ENCODE data around the gene RBM47. TPM values are rescaled to one million over a fixed set of nuclear protein-coding genes. Genes with fewer than 3 reads are reported as not detected.

Gene RBM47
- total and polyA plus RNA-seq, 8 donors: 12.3 to 59.6 (median 32.4) TPM

- no peak for ATAC-seq
- Histone ChIP-seq H3K27me3 (no peaks in the 10 kb centered on the region), H3K27ac (no peak overlapping the region), H3K4me3 (no peak overlapping the region), H3K36me3 (no peaks in the 10 kb centered on the region), H3K4me1 (no peaks in the 10 kb centered on the region), H3K9me3 (no peaks in the 10 kb centered on the region)
- whole genome bisulfite sequencing, 2 donors: 83 to 84% methylated on average over 2 of the region's 2 CpGs
- FAIRE-seq: no peak
- no peak for DNase-seq
- intact Hi-C loops (cut with DNase I): no loop called here
- TF ChIP-seq CTCF (IDR thresholded peaks at IDR 0.05): no peak
Measured at GRCh38 chr4:40651280-40651679, 21.6 kb upstream of the RBM47 start.

DNA sequence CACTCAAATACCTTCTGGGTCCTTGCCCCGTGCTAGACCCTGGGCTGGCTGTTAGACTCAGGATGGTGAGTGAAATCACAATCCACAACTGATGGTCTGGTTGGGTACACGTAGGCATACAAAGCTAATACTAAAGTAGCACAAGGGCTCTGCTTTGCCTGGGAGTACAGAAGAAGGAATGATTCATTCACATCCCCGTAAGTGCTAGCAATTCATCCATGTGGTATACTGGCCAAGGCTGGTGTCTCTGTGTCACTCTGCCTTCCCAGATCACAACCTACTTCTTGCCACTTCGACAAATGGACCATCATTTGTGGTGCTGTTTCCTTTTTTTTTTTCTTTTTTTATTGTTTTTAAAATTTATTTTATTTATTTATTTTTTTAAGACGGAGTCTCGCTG, 19.7 kb upstream of the RBM47 start:
- peak in 1 of 4 donors; percentile 23 for ATAC-seq
- Histone ChIP-seq H3K9me3 (no peaks in the 10 kb centered on the region), H3K27ac (no peak overlapping the region), H3K4me3 (no peak overlapping the region), H3K4me1 (no peaks in the 10 kb centered on the region), H3K36me3 (no peaks in the 10 kb centered on the region), H3K27me3 (no peaks in the 10 kb centered on the region)
- WGBS, 2 donors: 75 to 79% methylated on average over 6 of the region's 6 CpGs
- TF ChIP-seq CTCF (IDR thresholded peaks at IDR 0.05): no peak
- DNase-seq: no peak
- no peak for FAIRE-seq
- intact Hi-C loops (cut with DNase I): no loop called here

DNA sequence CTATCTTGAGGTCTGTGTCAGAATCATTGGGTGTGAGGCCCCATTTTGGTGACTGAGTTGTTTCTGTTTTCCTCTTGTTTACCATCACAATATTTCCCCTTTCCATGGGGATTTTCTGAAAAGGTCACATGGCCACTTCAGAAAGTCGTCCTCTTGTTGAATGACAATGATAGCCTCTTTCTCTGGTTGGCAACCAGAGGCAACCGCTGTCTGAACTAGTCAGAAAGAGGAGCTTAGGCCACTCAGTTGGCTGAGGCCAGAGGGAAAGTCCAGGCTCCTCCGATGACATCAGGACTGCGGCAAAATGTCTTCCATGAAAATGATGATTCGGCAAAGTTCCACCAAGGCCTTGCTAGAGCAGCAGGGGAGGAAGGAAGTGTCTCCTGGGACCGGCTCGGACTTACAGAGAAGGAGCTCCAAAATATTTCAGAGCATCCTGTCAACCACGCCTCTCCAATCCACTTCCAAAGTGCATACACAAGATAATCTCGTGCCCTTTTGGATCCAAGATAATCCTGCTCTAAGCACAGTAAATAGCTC, 19.1 kb upstream of the RBM47 start:
- WGBS, 2 donors: 80 to 83% methylated on average over 9 of the region's 9 CpGs

DNA sequence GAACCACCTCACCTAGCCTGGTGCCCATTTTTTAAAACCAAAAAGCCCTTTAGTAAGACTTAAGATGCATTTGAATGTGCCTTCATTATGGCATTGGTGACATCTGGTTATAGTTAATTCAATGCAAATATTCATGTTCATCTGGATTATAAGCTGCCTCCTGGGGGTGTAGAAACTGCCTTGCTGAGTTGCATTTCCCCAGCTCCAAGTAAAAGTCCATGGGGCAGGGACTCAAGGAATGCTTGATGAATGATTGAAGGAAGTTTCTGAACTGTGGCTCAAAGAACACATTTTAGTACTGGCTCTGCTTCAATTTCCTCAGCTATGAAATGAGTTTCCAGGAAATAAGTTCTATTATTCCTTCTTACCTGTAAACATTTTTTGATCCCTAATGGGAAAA, 18.5 kb upstream of the RBM47 start:
- no peak for FAIRE-seq
- no peak for ATAC-seq
- intact Hi-C loops (cut with DNase I): no loop called here

More for the DNA sequence above, 19.1 kb upstream of the RBM47 start:
- H3K4me3 ChIP-seq: no peak overlapping the region
- peak overlapping the region in 1 of 4 donors; percentile 24 for H3K27ac ChIP-seq
- ATAC-seq (peak in 2 of 4 donors; percentile 66 to 67), FAIRE-seq (no peak), DNase-seq (peak in 1 of 6 donors; percentile 33)
- intact Hi-C loops (cut with DNase I): no loop called here
- H3K9me3 ChIP-seq: no peaks in the 10 kb centered on the region
- H3K4me1 ChIP-seq: no peaks in the 10 kb centered on the region
- TF ChIP-seq CTCF (IDR thresholded peaks at IDR 0.05): no peak
- H3K27me3 ChIP-seq: no peaks in the 10 kb centered on the region
- H3K36me3 ChIP-seq: no peaks in the 10 kb centered on the region

More for the DNA sequence above, 18.5 kb upstream of the RBM47 start:
- Histone ChIP-seq H3K27me3 (no peaks in the 10 kb centered on the region), H3K4me1 (no peaks in the 10 kb centered on the region), H3K27ac (peak overlapping the region in 1 of 4 donors; percentile 24), H3K36me3 (no peaks in the 10 kb centered on the region), H3K4me3 (no peak overlapping the region), H3K9me3 (no peaks in the 10 kb centered on the region)
- TF ChIP-seq CTCF (IDR thresholded peaks at IDR 0.05): no peak
- DNase-seq: no peak

Data from pancreas (tissue), 10 donors.